Neural crest cell (in vitro differentiated cells): ENCODE measurements around the gene KDM4B. TPM values are rescaled to one million over a fixed set of nuclear protein-coding genes. Genes with fewer than 3 reads are reported as not detected.

Source experiments
- DNase-seq: peaks from one replicate; pipeline ENCODE4 v3.0.0; 2021; ENCODE audit warnings: low read depth, mixed read lengths, low spot score
- H3K27ac Mint-ChIP-seq: one replicate; pipeline ENCODE4 v1.8.0; 2021; ENCODE audit warnings: mild to moderate bottlenecking, mixed read lengths; ENCODE audit not compliant: unreplicated experiment
- H3K27me3 Mint-ChIP-seq: 2 replicates; pipeline ENCODE4 v1.8.0; 2021; ENCODE audit warnings: low read depth, mild to moderate bottlenecking, mixed read lengths
- H3K36me3 Mint-ChIP-seq: 2 replicates; pipeline ENCODE4 v1.8.0; 2021; ENCODE audit warnings: low read depth, mild to moderate bottlenecking, mixed read lengths
- H3K4me1 Mint-ChIP-seq: 2 replicates; pipeline ENCODE4 v1.8.0; 2021; ENCODE audit warnings: mixed read lengths
- H3K4me3 Mint-ChIP-seq: one replicate; pipeline ENCODE4 v1.8.0; 2021; ENCODE audit warnings: mild to moderate bottlenecking, mixed read lengths
- H3K9me3 Mint-ChIP-seq: 2 replicates; pipeline ENCODE4 v1.8.0; 2021; ENCODE audit warnings: mixed read lengths
- total RNA-seq: library from RNA; stranded (reverse); gene quantifications from 2 replicates; pipeline ENCODE4 v1.2.1, GENCODE V29; 2021
- TF ChIP-seq, protein P1 (sequence below): fragments of 200-600 bp; sonication (generic); conservative IDR thresholded peaks from 2 replicates; pipeline ENCODE4 v1.5.0; 2021; ENCODE audit warnings: antibody characterized with exemption, mild to moderate bottlenecking

Gene KDM4B
- total RNA-seq, 1 donor from 2014 or later: 45.4 TPM

DNA sequence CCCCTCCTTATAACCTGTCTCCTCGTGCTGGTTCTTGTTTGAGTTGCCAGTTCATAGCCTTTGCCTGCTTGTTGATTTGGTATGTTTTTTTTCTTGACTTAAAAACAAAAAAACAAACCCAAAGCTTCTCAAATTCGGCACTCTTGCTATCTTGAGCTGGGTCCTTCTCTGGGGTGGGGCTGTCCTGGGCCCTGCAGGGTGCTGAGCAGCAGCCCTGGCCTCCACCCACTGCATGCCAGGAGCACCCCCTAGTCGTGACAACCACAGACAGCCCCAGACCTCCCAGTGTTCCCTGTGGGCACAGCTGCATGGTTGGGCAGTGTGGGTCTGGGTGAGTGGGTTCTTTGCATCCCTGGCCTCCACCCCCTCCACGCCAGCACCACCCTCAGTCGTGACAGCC lies 27.8 kb downstream of the KDM4B start:
- Mint-ChIP-seq H3K27ac (no peak overlapping the region), H3K36me3 (peaks cover 12% of the 10 kb centered on the region), H3K9me3 (peaks cover 3% of the 10 kb centered on the region), H3K27me3 (no peaks in the 10 kb centered on the region), H3K4me3 (no peak overlapping the region), H3K4me1 (peaks cover 9% of the 10 kb centered on the region)
- TF ChIP-seq, protein P1, sequence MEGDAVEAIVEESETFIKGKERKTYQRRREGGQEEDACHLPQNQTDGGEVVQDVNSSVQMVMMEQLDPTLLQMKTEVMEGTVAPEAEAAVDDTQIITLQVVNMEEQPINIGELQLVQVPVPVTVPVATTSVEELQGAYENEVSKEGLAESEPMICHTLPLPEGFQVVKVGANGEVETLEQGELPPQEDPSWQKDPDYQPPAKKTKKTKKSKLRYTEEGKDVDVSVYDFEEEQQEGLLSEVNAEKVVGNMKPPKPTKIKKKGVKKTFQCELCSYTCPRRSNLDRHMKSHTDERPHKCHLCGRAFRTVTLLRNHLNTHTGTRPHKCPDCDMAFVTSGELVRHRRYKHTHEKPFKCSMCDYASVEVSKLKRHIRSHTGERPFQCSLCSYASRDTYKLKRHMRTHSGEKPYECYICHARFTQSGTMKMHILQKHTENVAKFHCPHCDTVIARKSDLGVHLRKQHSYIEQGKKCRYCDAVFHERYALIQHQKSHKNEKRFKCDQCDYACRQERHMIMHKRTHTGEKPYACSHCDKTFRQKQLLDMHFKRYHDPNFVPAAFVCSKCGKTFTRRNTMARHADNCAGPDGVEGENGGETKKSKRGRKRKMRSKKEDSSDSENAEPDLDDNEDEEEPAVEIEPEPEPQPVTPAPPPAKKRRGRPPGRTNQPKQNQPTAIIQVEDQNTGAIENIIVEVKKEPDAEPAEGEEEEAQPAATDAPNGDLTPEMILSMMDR: no peak
- DNase-seq: no peak

DNA sequence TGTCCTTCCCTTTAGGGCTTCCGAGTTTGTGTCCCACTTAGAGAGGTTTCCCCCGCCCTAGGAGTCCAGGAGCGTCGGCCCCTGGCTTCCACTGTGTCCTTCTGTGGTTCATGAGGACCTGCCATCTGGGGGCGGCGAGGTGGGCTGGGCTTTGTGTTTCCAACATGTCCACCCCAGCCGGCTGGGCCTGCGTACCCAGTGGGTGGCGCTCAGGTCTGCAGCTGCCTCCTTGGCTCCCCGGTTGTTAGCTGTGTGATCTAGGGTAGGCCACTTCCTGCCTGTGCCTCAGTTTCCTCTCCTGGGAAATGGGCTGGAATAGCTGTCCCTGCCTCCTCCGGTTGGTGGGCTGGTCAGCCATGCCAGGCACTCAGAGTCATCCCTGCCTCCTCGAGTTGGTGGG lies 28.4 kb downstream of the KDM4B start:
- Mint-ChIP-seq H3K36me3 (peaks cover 11% of the 10 kb centered on the region), H3K4me1 (peaks cover 3% of the 10 kb centered on the region), H3K4me3 (no peak overlapping the region), H3K9me3 (peaks cover 3% of the 10 kb centered on the region), H3K27me3 (no peaks in the 10 kb centered on the region), H3K27ac (no peak overlapping the region)
- DNase-seq: no peak
- TF ChIP-seq, protein P1: no peak

DNA sequence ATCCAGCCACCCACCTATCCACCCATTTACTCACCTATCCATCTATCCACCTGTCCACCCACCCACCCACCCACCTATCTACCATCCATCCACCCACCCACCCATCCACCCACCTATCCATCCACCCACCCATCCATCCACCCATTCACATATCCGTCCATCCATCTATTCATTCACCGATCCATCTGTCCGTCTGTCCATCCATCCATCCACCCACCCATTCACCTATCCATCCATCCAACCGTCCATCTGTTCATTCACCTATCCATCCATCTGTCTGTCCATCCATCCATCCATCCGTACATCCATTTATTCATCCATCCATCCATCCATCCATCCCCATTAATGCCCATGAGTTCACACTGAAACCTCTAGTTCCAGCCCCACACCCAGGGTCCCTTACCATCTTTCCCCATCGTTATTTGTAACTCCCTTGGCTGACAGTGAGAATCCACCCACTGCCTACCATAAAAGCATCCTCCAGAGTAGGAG lies 31.3 kb downstream of the KDM4B start:
- H3K4me3 Mint-ChIP-seq: no peak overlapping the region
- H3K27me3 Mint-ChIP-seq: no peaks in the 10 kb centered on the region
- peaks cover 3% of the 10 kb centered on the region for H3K9me3 Mint-ChIP-seq
- H3K4me1 Mint-ChIP-seq: no peaks in the 10 kb centered on the region
- TF ChIP-seq, protein P1: no peak
- DNase-seq: no peak
- H3K36me3 Mint-ChIP-seq: peaks cover 11% of the 10 kb centered on the region
- H3K27ac Mint-ChIP-seq: no peak overlapping the region

DNA sequence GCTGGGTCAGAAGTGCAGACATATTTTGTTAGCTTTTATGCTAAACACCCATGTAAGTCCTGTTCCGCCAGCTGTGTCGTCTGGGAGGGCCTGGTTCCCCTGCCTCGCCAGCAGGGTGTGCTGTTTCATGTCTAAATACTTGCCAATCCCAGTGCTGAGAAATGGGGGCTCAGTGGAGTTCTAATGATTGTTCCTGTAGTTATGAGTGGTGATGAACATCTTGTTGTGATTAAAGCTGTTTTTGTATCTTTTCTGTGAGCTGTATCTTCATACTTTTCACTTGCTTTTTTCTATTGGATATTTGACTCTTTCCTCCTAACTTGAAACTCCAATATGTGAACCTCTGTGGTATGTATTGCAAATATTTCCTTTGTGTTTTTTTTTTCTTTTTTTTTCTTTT lies 32.7 kb downstream of the KDM4B start:
- H3K27ac Mint-ChIP-seq: no peak overlapping the region
- H3K36me3 Mint-ChIP-seq: peaks cover 11% of the 10 kb centered on the region
- TF ChIP-seq, protein P1: peak; percentile 75
- no peak overlapping the region for H3K4me3 Mint-ChIP-seq
- H3K27me3 Mint-ChIP-seq: no peaks in the 10 kb centered on the region
- H3K4me1 Mint-ChIP-seq: no peaks in the 10 kb centered on the region
- peaks cover 3% of the 10 kb centered on the region for H3K9me3 Mint-ChIP-seq
- DNase-seq: peak; percentile 36

DNA sequence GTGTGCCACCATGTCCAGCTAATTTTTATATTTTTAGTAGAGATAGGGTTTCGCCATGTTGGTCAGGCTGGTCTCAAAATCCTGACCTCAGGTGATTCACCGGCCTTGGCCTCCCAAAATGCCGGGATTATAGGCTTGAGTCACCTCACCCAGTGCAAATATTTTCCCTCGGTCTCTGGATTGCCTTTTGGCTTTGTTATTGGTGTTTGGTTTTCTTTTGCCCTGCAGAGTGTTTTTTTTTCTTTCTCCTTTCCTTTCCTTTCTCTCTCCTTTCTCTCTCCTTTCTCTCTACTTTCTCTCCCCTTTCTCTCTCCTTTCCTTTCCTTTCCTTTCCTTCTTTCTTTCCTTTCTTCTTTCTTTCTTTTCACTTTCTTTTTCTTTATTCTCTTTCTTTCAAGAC lies 33.2 kb downstream of the KDM4B start:
- Mint-ChIP-seq H3K27ac (peak overlapping the region; percentile 47), H3K27me3 (no peaks in the 10 kb centered on the region), H3K36me3 (peaks cover 12% of the 10 kb centered on the region), H3K9me3 (peaks cover 3% of the 10 kb centered on the region), H3K4me1 (no peaks in the 10 kb centered on the region), H3K4me3 (no peak overlapping the region)
- TF ChIP-seq, protein P1: no peak
- no peak for DNase-seq

DNA sequence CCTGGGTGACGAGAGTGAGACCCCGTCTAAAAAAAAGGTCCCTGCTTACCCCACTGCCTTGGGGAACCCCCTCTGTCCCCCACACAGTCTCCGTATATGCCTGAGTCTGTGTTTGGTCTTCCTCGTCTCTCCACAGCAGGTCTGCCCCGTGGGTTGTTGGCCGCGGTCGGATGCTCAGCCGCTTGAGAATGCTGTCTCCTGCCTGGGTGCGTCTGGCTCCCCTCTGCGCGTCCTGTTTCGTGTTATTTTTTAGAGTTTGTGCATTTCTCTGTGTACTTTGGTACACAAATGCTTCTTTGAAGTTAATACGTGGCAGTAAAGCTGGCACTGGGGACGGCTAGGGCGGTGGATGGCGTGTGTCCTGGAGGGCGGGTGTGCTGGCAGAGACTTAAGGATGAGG lies 34.9 kb downstream of the KDM4B start:
- H3K36me3 Mint-ChIP-seq: peaks cover 22% of the 10 kb centered on the region
- H3K9me3 Mint-ChIP-seq: peaks cover 9% of the 10 kb centered on the region
- H3K27me3 Mint-ChIP-seq: no peaks in the 10 kb centered on the region
- TF ChIP-seq, protein P1: no peak
- peak overlapping the region; percentile 73 for H3K27ac Mint-ChIP-seq
- no peak overlapping the region for H3K4me3 Mint-ChIP-seq
- H3K4me1 Mint-ChIP-seq: no peaks in the 10 kb centered on the region
- DNase-seq: no peak
